ENCODE data around the gene CYTH4. TPM values are rescaled to one million over a fixed set of nuclear protein-coding genes. Genes with fewer than 3 reads are reported as not detected.

The CYTH4 gene
- total and polyA plus RNA-seq, 2 of the 13 experiments (the other 11 are each of a cell fraction or from before 2014, with no cell fraction given): not detected

- Histone ChIP-seq H3K4me2 (ENCODE audit: low read depth, low read length) (no peak overlapping the region), H3K9ac (ENCODE audit: insufficient read depth, low read depth, low read length) (no peak overlapping the region), H3K4me3 (replicated peaks in 1 of 3; ENCODE audit: insufficient read depth in 1 of 3, low read depth in 2 of 3, low read length in 3 of 3) (no peak overlapping the region), H3K27ac (ENCODE audit: extremely low read length, insufficient read depth, low read length) (no peak overlapping the region), H2AFZ (ENCODE audit: low read length) (no peak overlapping the region), H4K20me1 (ENCODE audit: insufficient read depth, low read length) (no peaks in the 10 kb centered on the region), H3K27me3 (ENCODE audit: control insufficient read depth in 1 of 2, insufficient read depth in 2 of 2, low read length in 2 of 2) (peaks cover 3 to 22% of the 10 kb centered on the region in 2 experiments; a peak in 4 of 5 replicates), H3K9me3 (ENCODE audit: low read length) (no peaks in the 10 kb centered on the region), H3K36me3 (replicated peaks in 1 of 2; ENCODE audit: control insufficient read depth in 1 of 2, insufficient read depth in 2 of 2, low read length in 2 of 2) (no peaks in the 10 kb centered on the region), H3K79me2 (ENCODE audit: insufficient read depth, low read length) (no peaks in the 10 kb centered on the region), H3K4me1 (ENCODE audit: insufficient read depth, low read length) (peaks cover 8% of the 10 kb centered on the region; the same call in 1 of the 2 replicates)
- POLR2A ChIA-PET: no interaction called here
- in situ Hi-C loops (cut with HindIII; ENCODE audit: extremely low pct_ligation_motif_present, low pct_unique_long_range_greater_than_20kb): no loop called here
- FAIRE-seq: no peak
- WGBS (ENCODE audit: low lambda C conversion rate): 43% methylated on average over 5 of the region's 9 CpGs
- ATAC-seq: no peak
- DNase-seq (ENCODE audit: low spot score): no peak
- intact Hi-C loops (cut with micrococcal nuclease; ENCODE audit: unreplicated experiment): no loop called here
- CTCF ChIA-PET (ENCODE audit: low intra/inter-chr PET ratio, low total read pairs): no interaction called here
- BruUV-seq (replicated peaks): no TSS peak
- no peak for TF ChIP-seq HOXA5 (CRISPR knock-in tag; IDR thresholded peaks at IDR 0.05)
- TF ChIP-seq, protein P1, sequence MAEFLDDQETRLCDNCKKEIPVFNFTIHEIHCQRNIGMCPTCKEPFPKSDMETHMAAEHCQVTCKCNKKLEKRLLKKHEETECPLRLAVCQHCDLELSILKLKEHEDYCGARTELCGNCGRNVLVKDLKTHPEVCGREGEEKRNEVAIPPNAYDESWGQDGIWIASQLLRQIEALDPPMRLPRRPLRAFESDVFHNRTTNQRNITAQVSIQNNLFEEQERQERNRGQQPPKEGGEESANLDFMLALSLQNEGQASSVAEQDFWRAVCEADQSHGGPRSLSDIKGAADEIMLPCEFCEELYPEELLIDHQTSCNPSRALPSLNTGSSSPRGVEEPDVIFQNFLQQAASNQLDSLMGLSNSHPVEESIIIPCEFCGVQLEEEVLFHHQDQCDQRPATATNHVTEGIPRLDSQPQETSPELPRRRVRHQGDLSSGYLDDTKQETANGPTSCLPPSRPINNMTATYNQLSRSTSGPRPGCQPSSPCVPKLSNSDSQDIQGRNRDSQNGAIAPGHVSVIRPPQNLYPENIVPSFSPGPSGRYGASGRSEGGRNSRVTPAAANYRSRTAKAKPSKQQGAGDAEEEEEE (CRISPR knock-in tag; IDR thresholded peaks at IDR 0.05; ENCODE audit: borderline replicate concordance): no peak
- no peak for TF ChIP-seq STAG1 (CRISPR knock-in tag; IDR thresholded peaks at IDR 0.05)
- TF ChIP-seq POGK (CRISPR knock-in tag; conservative IDR thresholded peaks at IDR 0.05): no peak
Measured at GRCh38 chr22:37312549-37313183, 30.4 kb downstream of the CYTH4 start.
